DMS79 treated with DMSO at 0.1 percent for 48 hours (cell line): ENCODE results near the gene RPTOR.

Experiments used
- DNase-seq: peaks from one replicate; lab custom pipeline; 2025; lab: John Stamatoyannopoulos, UW

Gene RPTOR

DNA sequence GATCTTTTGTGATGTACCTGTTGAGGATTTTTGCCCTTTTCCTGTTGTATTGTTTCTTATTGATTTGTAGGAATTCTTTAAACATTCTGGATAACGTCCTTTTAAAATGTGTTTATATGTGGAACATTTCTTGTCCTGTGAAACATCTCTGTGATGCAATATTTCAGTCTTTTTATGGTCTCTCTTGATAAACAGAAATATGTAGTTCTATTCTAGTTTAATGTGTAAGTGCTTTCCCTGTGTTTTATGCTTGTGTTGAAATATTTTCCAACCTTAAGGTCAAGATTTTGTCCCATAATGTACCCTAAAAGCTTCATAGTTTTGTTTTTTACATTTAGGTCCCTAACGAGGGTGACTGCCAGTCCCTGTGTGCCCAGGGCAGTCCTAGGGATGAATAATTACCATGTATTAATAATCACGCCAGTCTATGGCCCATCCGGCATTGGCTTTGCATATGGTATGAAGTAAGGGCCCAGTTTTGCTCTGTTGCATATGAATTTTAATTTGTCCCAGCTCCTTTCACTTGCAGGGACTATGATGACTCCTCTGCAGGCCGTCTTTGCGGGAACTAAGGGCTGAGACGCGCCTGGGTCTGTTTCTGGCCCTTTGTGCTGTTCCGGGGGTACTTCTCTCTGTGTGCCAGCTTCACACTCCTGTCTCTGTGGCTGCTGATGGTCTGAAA is 44.2 kb downstream of the RPTOR start:
- no peak for DNase-seq

DNA sequence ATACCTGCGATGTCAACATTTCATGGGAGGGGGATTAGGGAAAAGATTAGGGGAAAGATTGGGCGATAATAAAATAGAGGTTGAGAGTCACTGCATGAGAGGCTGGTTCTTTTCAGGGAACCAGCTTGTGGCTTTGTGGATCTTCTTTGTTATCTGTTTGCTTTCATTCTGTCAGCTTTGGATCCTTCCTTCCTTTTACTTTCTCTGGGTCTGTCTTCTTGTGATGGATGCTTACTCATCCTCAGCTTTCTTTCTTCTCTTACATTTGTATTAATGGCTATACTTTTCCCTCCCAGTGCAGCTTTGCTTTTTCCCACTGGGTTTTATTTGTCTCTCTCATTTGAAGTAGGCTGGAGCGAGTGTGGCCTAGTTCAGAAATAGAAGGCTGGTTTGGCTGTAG is 47.1 kb downstream of the RPTOR start:
- DNase-seq: no peak

DNA sequence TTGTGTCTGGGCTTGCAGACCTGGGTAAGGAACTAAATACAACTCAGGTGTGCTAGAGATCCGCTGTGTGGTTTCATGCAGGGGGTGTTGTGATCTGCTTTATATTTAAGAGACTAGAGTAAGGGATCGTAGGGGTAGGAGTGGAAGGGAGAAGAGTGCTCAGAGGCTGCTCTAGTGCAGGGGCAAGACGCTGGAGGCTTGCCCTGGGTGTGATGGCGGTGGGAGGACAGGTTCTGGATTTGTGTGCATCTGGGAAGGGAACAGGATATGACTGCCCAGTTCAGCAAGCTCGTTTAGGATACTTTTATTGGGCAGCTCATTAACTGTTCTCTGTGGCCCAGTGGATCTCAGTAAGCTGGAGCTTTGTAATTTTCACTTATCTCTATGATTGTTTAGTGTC is 47.6 kb downstream of the RPTOR start:
- DNase-seq: no peak

DNA sequence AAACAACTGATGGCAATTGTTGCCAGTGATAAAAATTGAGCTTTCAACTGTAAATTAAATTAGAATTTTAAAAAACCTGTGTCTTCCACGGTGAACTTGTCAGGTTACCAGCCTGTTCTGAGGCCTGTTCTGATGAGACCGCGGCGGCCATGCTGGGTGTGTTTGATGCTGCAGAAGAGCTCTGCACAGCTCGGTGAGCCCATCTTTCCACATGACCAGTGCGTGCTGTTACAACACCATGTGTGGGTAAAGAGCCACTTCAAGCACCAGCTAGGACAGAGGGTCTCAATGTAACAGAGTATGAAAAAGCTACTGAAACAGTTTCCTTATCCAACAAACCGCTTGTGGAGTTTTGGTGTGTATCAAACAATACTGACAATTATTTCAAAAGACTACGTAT is 48.5 kb downstream of the RPTOR start:
- DNase-seq: no peak

DNA sequence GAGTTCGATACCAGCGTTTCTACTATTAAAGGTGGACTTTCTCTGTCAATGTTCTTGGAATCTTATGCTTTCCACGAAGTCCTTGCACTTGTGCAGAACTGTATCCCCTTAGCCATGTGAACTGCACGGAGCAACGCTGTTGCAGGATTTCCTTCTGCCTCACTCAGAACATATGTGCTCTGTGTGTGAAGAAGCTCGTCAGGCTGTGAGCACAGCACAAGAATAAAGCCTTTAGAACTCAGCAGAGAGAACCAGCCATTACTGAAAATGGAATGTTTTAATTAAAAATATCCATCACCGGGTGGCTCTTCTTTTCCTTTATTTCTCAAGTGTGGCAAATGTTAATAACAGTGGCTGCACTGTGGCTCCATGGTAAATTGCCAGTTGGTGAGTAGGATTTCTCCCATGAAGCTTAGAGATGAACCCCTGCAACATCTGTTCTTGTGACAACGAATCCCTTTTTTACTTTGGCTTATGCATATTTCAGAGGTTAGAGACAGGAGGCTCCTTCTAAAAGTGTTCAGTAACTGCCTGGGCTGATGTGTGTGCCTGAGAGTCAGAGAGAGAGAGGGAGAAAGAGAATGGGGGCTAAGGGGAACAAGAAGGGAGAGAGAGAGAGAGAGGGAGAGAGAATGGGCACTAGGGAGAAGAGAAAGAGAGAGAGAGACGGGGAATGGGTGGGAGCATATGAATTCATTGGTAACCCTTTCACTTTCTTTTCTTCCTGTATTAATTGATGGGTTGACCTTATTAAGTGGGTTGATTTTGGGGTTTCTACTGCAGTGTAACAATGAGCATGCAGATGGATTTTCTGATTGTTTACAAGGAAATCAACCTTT is 50.0 kb downstream of the RPTOR start:
- no peak for DNase-seq

DNA sequence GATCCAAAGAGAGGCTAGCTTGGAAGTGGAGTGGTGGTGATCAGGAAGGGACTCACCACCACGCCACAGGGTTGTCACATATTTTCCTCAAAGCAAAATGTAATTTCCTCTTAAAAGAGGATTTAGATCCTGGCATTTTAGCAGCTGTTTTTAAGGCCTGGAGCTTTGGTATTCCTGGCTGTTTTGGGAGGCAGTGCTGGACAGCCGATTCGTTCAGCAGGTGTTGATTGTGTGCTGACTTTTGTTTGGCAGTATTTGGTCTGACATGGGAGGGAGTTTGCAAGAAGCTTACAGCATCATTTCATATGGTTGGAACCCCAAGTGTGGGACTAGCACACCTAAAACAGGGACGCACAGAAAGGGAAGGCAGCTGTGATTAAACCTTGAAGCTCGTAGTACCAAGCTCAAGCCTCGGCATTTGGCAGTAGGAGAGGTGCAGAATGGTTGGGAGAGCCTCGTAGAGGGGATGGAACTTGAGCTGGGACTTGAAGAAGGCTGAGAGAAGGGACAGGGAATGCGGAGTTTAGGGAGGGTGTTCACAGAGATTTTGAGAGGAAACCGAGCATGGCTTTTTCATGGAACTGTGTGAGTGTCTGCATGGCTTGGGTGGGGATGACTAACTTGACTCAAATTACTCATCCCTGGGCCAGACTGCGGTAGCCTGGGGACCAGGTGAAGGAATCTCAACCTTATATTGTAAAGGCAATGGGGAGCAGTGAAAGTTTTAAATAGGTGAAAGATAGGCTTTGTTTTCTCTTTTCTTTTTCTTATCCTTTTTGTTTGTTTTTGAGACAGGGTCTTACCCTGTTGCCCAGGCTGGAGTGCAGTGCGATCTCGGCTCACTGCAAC is 52.3 kb downstream of the RPTOR start:
- no peak for DNase-seq

DNA sequence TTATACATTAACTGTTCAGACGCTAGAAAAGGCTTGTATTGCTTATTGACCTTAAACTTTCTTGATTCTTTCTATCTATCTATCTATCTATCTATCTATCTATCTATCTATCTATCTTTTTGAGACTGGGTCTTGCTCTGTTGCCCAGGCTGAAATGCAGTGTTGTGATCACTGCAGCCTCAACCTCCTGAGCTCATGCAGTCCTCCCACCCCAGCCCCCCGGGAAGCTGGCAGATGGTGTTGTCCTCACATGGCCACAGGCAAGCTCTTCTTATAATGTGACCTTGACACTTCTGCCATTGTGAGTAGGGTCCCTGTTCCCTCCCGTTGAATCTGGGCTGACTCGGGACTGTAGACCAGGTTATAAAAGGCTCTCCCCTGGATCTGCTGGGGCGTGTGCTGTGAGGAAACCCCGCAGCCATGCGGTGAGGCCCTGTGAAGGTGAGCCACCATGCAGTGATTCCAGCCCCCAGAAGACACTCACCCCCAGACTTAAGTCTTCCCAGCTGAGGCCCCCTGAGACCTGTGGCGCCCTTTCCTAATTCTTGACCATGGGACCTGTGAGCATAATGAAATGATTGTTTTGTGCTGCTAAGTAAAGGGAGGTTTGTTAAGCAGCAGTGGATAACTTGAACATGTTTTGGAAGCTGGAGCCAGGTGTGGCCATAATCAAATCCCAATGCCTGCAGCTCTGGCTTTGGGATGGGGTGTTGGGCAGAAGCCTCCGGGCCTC is 54.3 kb downstream of the RPTOR start:
- no peak for DNase-seq

DNA sequence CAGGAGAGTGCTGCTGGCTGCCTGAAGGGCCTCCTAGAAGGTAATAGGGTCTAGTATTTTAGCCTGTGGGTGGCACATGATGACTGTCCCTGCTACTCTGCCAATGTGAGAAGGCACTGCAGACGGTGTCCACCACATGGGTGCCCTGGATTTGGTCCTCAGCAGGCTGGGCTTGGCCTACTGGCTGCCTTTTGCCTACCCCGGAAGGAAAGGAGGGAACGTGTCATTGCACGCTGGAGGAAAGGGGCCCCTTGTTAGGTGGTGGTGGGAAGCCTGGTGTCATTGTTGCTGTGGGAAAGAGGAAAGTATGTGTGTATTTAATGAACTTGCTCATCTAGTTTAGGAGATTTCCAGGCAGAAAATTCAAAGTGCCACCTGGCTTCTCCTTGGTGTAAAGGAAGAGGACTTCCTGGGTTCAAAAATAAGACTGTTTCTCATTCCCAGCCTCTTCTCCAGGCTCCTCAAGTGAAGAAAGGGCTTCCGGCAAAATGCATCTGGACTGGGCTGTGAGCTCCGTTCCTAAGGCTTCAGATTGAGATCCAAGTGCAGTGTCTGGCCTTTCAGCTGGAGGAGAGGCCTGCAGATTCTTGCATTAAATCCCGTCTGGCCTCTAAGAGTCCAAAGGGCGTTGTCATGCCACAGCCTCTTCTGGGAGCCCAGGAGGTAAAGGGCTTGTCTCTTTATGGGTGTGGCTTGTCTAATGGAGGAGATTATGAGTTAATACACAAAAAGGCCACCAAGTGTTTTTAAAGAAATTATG is 55.1 kb downstream of the RPTOR start:
- DNase-seq: no peak

DNA sequence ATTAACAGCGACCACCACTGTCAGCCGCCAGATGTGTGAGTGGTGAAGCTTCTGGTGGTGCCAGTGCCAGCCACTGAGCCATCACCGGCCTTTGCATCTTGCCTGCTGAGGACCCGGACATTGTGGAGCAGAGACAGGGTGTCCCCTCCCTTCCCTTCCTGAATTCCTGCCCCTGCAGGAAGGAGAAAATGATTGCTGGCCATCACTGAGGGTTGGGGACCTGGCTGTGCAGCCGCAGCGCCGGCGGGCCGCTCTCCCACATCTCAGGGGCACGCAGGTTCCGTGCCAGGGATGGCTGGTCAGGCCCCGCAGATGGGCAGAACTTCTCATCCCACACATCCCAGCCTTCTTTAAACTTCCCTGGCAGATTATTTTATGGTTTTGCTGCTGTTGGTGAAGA is 56.5 kb downstream of the RPTOR start:
- no peak for DNase-seq

DNA sequence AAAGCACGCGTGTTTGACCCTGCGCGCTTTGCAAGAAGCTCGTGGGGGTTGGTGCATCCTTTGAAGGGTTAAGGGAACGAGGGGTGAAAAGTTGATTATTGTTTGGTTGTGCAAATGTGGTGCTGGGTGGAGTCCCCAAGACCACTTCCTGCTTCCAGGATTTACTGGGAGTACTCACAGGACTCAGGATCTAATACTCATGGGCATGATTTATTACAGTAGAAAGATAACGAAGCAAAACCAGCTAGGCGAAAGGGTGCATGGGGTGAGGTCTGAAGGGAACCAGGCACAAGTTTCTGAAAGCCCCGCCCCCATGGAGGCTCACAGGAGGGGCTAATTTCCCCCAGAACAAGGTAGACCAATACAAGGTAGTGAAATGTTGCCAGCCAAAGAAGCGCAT is 58.8 kb downstream of the RPTOR start:
- DNase-seq: no peak

DNA sequence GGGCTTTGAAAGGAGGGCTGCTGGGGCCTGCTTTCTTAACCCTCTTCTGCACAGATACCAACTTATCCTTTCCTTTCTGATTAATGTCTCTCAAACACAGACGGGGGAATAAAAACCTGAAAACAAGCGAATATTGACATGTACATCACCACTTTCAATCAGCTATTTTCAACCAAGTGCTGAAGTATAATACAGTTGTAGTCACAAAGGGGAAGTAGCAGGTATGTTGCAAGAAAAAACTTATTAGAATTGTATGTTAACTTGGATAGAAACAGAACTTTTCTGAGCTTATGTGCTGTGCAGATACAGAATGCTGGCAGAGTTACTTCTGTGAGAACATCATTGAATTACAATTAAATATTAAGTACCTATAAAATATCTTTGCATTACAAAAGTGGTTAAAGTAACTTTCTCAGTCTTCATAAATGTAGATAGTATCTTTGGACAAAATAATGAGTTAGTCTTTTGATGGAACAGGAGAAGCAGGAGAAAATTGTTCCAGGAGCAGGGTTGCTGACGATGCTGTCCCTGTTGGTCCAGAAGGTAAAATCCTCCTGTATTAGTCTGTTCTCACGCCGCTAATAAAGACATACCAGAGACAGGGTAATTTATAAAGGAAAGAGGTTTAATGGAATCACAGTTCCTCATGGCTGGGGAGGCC is 59.5 kb downstream of the RPTOR start:
- no peak for DNase-seq

DNA sequence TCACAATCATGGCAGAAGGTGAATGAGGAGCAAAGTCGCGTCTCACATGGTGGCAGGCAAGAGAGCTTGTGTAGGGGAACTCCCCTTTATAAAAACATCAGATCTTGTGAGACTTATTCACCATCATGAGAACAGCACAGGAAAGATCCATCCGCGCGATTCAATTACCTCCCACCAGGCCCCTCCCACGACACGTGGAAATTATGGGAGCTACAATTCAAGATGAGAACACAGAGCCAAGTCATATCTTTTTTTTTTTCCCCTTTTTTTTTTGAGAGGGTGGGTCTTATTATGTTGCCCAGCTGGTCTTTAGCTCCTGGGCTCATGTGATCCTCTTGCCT is 60.0 kb downstream of the RPTOR start:
- DNase-seq: no peak

DNA sequence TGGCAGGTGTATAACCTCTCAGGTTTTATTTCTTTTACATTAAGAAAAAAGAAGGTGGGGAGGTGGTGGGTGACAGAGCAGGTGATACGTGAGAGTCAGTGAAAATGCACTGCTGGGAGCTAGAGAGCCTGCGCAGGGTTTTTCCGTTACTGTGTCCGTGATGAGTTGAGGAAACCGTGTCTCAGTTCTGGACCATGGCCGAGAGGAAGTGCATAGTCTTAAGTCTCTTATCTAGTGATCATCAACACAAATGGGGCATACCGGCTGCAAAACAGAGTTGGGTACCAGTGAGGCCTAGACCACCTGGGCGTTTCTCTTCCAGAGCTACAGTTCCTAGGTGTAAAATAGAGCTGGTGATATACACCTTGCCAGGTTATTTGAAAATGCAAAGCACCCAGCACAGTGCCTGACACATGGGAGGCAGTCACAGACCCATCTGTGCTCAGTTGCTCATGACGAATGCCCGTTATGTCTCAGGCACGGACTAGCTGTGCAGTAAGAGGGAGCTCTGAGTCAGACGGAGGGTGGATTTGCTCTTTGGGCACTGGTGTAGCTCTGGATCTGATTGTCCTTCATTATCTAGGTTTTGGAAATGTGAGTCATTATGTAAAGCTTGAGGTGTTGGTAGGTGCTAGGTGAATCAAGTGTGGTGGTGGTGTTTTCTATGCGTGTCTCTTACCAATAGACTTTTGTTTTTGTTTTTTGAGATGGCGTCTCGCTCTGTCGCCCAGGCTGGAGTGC is 60.9 kb downstream of the RPTOR start:
- DNase-seq: no peak

DNA sequence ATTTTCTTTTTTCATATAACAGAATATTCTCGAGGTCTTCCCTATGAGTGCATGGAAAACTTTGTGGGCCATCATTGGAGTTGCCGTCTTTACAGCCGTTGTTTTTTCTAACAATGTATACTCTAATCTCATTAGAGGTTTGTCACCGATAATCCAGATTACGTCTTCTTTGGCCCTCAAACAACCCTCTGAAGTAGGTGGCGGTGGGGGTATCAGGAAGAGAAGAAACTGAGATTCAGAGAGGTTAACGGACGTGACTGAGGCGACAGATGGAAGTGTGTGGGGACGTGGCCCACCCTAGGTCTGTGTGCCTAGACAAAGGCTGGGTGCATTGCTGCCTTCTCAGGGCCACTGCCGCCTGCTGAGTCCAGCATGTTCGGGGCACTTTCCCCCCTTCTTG is 63.7 kb downstream of the RPTOR start:
- no peak for DNase-seq

DNA sequence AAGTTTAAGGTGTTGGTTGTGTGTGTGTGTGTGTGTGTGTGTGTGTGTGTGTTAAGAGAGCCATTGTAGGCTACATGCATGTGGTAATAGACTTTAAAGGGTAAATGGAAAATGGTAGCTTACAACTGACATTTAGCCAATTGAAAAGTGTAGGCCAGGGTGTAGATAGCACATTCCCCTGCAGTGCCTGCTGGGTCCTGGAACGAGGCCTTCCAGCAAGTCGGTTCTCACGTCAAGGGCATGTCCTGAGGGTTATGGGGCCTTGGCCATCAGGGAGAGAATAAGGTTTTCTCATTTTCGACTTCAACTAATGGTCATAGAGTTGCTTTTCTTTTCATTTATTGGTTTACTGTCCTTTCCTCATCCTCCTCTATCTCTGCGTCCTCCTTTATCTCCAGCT is 65.1 kb downstream of the RPTOR start:
- no peak for DNase-seq

DNA sequence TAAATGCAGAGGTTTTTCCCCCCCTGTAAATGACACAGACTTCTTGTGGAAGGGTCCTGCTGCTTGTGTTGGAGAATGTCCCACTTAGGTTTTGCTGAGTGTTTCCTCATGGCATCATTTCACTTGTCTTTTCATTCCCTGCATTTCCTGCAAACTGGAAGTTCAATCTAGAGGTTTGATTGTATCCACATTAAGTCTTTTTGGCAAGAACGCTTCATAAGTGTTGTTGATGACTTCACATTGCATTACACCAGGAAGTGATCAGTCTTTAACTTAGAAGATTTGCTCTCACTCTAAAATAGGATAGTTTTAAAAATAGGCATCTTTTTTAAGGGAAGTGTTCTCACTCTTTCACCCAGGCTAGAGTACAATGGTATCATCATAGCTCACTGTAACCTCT is 67.2 kb downstream of the RPTOR start:
- no peak for DNase-seq

DNA sequence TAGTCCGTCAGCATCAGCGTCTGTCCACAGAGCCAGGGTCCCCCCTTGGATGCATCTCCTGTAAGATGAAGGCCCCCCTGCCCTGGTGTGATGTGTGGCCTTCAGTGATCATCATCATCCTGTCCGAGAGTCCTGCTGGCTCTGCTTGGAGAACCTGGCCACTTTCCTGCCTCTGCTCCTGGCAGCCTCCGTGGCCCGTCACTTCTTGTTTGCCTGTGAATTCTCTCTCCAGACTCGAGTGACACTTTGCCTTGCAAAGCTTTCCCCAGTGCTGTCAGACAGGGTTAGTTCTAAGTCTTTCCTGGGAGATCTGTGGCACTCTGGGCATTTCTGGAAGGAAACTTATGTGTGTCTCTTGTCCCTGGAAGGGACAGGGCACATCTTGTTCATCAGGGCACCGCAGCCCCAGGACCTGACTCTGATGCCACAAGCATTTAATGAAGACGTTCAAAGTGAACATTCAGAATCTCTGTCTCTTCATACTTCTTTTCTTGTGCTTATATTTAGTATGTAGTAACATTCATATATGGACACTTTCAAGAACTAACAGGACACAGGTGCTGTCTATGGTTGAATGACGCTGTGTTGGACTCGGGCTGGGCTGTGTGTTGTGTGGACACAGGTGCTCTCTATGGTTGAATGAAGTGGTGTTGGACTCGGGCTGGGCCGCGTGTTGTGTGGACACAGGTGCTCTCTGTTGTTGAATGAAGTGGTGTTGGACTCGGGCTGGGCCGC is 68.5 kb downstream of the RPTOR start:
- no peak for DNase-seq

DNA sequence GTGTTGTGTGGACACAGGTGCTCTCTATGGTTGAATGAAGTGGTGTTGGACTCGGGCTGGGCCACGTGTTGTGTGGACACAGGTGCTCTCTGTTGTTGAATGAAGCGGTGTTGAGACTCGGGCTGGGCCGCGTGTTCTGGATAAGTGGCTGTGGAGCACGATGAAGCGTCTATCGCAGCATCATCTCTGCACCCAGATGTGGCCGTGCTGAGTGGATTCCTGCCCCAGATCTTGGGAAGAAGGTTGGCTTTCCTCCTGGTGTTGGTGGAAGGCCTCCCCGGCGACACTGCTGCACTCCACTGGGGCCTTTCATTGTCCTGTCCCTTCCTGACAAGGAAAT is 69.1 kb downstream of the RPTOR start:
- DNase-seq: no peak

DNA sequence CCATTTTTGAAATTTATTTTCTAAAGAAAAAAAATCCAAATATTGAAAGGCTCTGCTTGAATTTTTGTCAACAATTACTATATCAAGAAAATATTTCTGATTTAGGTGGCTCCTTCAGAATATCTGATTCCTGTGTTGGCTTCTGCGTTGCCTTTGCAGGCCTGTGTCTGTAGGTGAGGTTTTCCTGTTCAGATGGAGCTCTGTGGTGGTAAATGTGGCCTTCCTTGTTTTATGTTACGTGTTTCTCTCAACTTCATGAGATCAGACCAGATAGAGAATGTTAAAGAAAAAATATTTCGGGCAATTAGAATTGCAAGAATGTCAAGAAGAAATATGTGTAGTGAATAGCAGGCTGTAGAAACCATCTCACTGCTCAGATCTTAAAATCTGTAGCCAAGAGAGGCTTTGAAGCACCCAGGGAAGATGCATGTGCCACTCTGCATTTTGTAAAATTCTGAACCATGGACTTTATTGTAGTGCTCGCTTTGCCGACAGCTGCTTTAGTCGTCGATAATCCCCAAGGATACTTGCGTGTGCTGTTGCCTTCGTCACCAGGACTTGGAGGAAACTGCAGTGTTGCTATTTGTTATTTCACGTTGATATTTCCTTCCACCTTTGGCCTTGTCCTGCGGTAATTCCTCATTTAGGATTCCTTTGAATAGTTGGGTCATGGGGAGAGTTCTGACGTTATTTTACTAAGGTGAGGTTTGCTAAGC is 69.9 kb downstream of the RPTOR start:
- no peak for DNase-seq
